Kidney (tissue), 14 donors: ENCODE results near the gene GLT1D1. TPM values are rescaled to one million over a fixed set of nuclear protein-coding genes. Genes with fewer than 3 reads are reported as not detected.

Source experiments
- DNase-seq, 5 donors: peaks; one replicate each; pipeline ENCODE4 v3.0.0-alpha.2; 2013 to 2020
- FAIRE-seq: peaks from 2 replicates; lab custom pipeline; 2012; peaks lifted over from hg19 to GRCh38; lab: Jason Lieb, UNC
- H3K27ac ChIP-seq, 2 donors: one replicate each; pipeline ENCODE4 v1.7.0; 2013; ENCODE audit warnings: low read depth in 2 of 2, low read length in 2 of 2, inconsistent platforms in 1 of 2
- H3K27me3 ChIP-seq: one replicate; pipeline ENCODE4 v1.7.1; 2013; ENCODE audit warnings: low read length, inconsistent platforms; ENCODE audit not compliant: control insufficient read depth, insufficient read depth
- H3K36me3 ChIP-seq, 3 donors: one replicate each; pipeline versions ENCODE4 v1.7.0 to v1.7.1; 2013; ENCODE audit warnings: low read length in 3 of 3, control low read depth in 1 of 3, inconsistent platforms in 1 of 3; ENCODE audit not compliant: insufficient read depth in 3 of 3, control insufficient read depth in 2 of 3
- H3K4me1 ChIP-seq, 3 donors: one replicate each; pipeline versions ENCODE4 v1.7.0 to v1.7.1; 2013; ENCODE audit warnings: low read length in 3 of 3, inconsistent platforms in 1 of 3, low read depth in 1 of 3; ENCODE audit not compliant: control insufficient read depth in 2 of 3, insufficient read depth in 2 of 3
- H3K4me3 ChIP-seq, 3 donors: one replicate each; pipeline versions ENCODE4 v1.7.0 to v1.8.1; 2013; ENCODE audit warnings: low read length in 3 of 3, control low read depth in 1 of 3, inconsistent platforms in 1 of 3
- H3K9ac ChIP-seq, 3 donors: one replicate each; pipeline versions ENCODE4 v1.7.0 to v1.7.1; 2013; ENCODE audit warnings: low read length in 3 of 3, control low read depth in 1 of 3, inconsistent platforms in 1 of 3
- H3K9me3 ChIP-seq, 3 donors: one replicate each; pipeline versions ENCODE4 v1.7.0 to v1.7.1; 2013; ENCODE audit warnings: low read length in 3 of 3, control low read depth in 1 of 3, inconsistent platforms in 1 of 3; ENCODE audit not compliant: control insufficient read depth in 2 of 3, insufficient read depth in 1 of 3
- CTCF ChIP-seq: IDR thresholded peaks from 3 replicates; pipeline ENCODE4 v1.5.1; 2012; ENCODE audit warnings: mild to moderate bottlenecking, moderate library complexity, borderline replicate concordance; ENCODE audit not compliant: insufficient read depth; ENCODE audit errors: extremely low read depth
- intact Hi-C: fragments of 100-400 bp; cut with DNase I; formaldehyde crosslinking; loops from one replicate; pipeline ENCODE4 v1.11.1; 2022
- polyA plus RNA-seq: library from polyadenylated mRNA; stranded (reverse); fragments of 350-450 nt; fragmentation: Illumina TruSeq; extraction: RNeasy Lipid Tissue Mini Kit (QIAGEN cat#74804); gene quantifications from one replicate; pipeline ENCODE4 v1.2.3, GENCODE V29; 2014; ENCODE audit warnings: low read depth, low replicate concordance; ENCODE audit not compliant: insufficient read depth
- total RNA-seq: library from RNA; stranded (reverse); fragmentation: NEBNext Ultra II Directional; extraction: Animal tissue kit (Norgen Biotek cat#: 25700); gene quantifications from one replicate; pipeline ENCODE4 v1.2.1, GENCODE V29; 2021
- donor health status: control.
- donor health status: control.
- donor health status: control.
- donor health status: control.
- donor health status: control.
- donor health status: DM: yes; HTN: yes; CAD: no.
- donor health status: Normal renal cell carcinoma (clear cell type).

The GLT1D1 gene
- total and polyA plus RNA-seq, 2 donors from 2014 or later, result 0.41 to 0.45 TPM

DNA sequence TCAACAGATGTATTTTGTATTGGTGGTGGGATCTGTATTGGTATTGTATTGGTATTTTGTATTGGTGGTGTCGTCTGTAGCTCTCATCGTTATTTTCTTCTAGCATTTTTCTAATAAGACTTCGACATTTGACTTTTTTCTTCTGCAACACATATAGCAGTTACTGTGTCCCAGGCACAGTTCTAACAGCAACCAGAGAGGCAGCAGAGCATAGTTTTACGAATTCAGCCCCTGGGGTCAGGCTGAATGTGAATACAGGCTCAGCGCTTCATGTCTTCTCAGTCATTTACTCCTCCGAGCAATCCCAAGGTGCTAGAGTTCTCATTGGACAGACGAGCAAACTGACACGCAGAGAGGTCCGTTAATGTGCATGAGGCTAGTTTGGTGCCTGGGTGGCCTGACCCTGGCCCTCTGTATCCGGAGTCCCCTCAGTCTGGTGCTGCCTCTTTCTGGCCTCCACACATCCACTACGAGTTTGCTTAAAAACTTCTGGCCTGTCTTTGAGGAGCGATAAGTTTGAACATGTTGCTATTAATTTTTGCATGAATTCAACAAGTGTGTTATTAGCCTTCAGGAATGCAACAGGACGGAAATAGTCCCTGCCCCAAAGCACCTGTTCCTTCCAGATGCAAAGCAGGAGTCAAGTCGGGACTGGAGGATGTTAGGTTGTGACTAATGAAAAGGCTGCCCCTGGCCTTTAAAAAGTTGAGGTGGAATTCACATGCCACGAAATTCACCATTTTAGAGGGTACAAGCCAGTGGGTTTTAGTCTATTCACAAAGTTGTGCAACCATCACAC is 87.0 kb downstream of the GLT1D1 start:
- no peak overlapping the region for H3K9ac ChIP-seq
- no peak overlapping the region for H3K4me3 ChIP-seq
- TF ChIP-seq CTCF, result no peak
- DNase-seq (no peak), FAIRE-seq (no peak)
- H3K27me3 ChIP-seq, result no peaks in the 10 kb centered on the region
- H3K9me3 ChIP-seq, result no peaks in the 10 kb centered on the region
- H3K36me3 ChIP-seq, result no peaks in the 10 kb centered on the region
- no peaks in the 10 kb centered on the region for H3K4me1 ChIP-seq
- intact Hi-C loops, result no loop called here
- no peak overlapping the region for H3K27ac ChIP-seq

- Histone ChIP-seq H3K9me3 (no peaks in the 10 kb centered on the region), H3K4me3 (no peak overlapping the region), H3K27ac (no peak overlapping the region), H3K36me3 (no peaks in the 10 kb centered on the region), H3K9ac (no peak overlapping the region), H3K27me3 (no peaks in the 10 kb centered on the region), H3K4me1 (no peaks in the 10 kb centered on the region)
- DNase-seq, result no peak
- TF ChIP-seq CTCF, result no peak
- no peak for FAIRE-seq
- intact Hi-C loops, result no loop called here
Observed at GRCh38 chr12:128940974-128941373, 87.7 kb downstream of the GLT1D1 start.

- Histone ChIP-seq H3K4me3 (no peak overlapping the region), H3K4me1 (no peaks in the 10 kb centered on the region), H3K9ac (no peak overlapping the region), H3K27me3 (no peaks in the 10 kb centered on the region), H3K27ac (no peak overlapping the region), H3K36me3 (no peaks in the 10 kb centered on the region), H3K9me3 (no peaks in the 10 kb centered on the region)
- FAIRE-seq (no peak), DNase-seq (no peak)
- no peak for TF ChIP-seq CTCF
- intact Hi-C loops, result no loop called here
Observed at GRCh38 chr12:128942960-128943477, 89.7 kb downstream of the GLT1D1 start.
